GM12878 (cell line): ENCODE results near the gene GMPPA.

Experiments
- RBBP5 ChIP-seq: fragments of 200-600 bp; sonication (generic); conservative IDR thresholded peaks from 2 replicates; pipeline ENCODE4 v1.6.1; 2016
- SMC3 ChIP-seq: IDR thresholded peaks from 2 replicates; pipeline ENCODE4 v1.6.1; 2011; ENCODE audit warnings: low read length, improper control_type of control experiment, borderline replicate concordance
- SUZ12 ChIP-seq: fragments of 200-600 bp; sonication (generic); IDR thresholded peaks from one replicate; pipeline ENCODE4 v1.6.1; 2018; ENCODE audit warnings: antibody characterized with exemption, mild to moderate bottlenecking; ENCODE audit not compliant: unreplicated experiment
- ZNF217 ChIP-seq: fragments of 450-650 bp; IDR thresholded peaks from 2 replicates; pipeline ENCODE4 v1.6.1; 2017; ENCODE audit warnings: antibody characterized with exemption, mild to moderate bottlenecking

DNA sequence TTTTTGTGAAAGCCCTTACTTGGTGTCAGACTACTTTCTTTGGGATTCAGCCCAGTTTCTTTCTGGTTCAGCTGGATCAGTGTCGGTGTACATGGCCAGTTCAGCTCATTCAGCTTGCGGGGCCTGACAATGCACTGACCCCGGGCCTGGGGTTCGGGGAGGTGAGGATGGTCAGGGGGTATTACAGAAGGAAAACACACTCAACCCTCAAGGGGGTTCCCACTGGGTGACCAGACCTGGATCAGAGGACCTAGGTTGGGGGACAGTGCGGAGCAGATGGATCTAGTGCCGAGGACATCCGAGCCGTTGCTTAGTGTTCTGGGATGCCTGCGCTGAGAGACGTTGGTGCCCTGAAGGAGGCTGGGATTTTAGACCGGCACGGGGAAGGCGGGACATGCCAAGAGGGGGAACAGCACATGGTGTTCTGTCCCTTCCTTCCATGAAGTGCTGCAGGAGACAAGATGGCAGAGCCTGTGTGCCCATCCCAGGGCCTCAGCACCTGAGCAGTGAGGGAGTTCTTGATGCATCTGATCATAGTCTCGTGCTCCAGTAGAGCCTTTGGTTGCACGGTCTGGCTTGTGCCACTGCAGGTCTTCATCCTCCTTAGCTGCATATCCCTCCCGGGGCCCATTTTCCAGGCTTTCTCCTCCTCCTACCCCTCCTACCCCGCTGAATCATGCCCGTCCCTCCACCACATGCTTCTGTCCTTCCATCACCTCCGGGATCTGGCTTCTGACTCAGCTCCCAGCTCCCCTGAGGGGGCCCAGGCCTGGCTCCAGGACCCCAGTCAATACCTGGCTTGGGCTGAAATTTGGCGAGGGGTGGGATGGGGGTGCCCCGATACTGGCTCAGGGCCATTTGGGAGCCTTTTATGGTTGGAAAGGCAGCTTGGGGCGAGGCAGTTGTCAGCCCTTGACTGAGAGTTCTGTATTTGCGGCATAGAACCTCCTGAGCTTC is 46.1 kb upstream of the GMPPA start:
- TF ChIP-seq SMC3 (no peak), ZNF217 (no peak), SUZ12 (no peak), RBBP5 (no peak)
